Heart right ventricle (tissue), 16 donors: ENCODE results near the gene ITGAE. TPM values are rescaled to one million over a fixed set of nuclear protein-coding genes. Genes with fewer than 3 reads are reported as not detected.

ENCODE experiments used
- ATAC-seq, 8 donors: fragments of 200-7000 bp; cut with Tn5 transposase; one replicate each; pipeline ENCODE4 v1.9.1; 2020; ENCODE audit warnings: mild to moderate bottlenecking in 8 of 8, moderate library complexity in 8 of 8, moderate number of reproducible peaks in 1 of 8
- DNase-seq, 2 donors: peaks; one replicate each; pipeline ENCODE4 v3.0.0-alpha.2; 2020
- H3K27ac ChIP-seq, 10 donors: fragments of 200-600 bp; sonication (generic) in 2 of 10; one replicate each; pipeline versions ENCODE4 v1.5.0 to v1.8.0; 2020 to 2022; ENCODE audit warnings: mild to moderate bottlenecking in 3 of 10
- H3K27me3 ChIP-seq, 7 donors: fragments of 200-600 bp; one replicate each; pipeline ENCODE4 v1.8.0; 2021 to 2022; ENCODE audit warnings: mild to moderate bottlenecking in 2 of 7
- H3K36me3 ChIP-seq, 9 donors: fragments of 200-600 bp; sonication (generic) in 1 of 9; one replicate each; pipeline versions ENCODE4 v1.5.0 to v1.8.0; 2020 to 2022; ENCODE audit warnings: mild to moderate bottlenecking in 2 of 9
- H3K4me1 ChIP-seq, 9 donors: fragments of 200-600 bp; sonication (generic) in 1 of 9; one replicate each; pipeline versions ENCODE4 v1.5.0 to v1.8.0; 2020 to 2022; ENCODE audit warnings: mild to moderate bottlenecking in 4 of 9
- H3K4me3 ChIP-seq, 10 donors: fragments of 200-600 bp; sonication (generic) in 2 of 10; one replicate each; pipeline versions ENCODE4 v1.5.0 to v1.8.0; 2020 to 2022; ENCODE audit warnings: mild to moderate bottlenecking in 7 of 10, moderate library complexity in 2 of 10
- H3K9me3 ChIP-seq, 11 donors: fragments of 200-600 bp in 10 of 11; sonication (generic) in 2 of 11; one replicate each; pipeline versions ENCODE4 v1.5.0 to v1.8.0; 2013 to 2022; ENCODE audit warnings: mild to moderate bottlenecking in 2 of 11, control low read depth in 1 of 11, moderate library complexity in 1 of 11
- CTCF ChIP-seq, 9 donors: fragments of 200-600 bp; sonication (generic) in 2 of 9; IDR thresholded peaks; one replicate each; pipeline versions ENCODE4 v1.5.0 to v1.8.0; 2021 to 2022; ENCODE audit warnings: antibody characterized with exemption in 9 of 9, mild to moderate bottlenecking in 5 of 9, moderate library complexity in 1 of 9
- WGBS, 2 donors: extraction: QIAGEN DNeasy Blood & Tissue Kit; methylation state at CpG; one replicate each; pipeline ENCODE4 v1.1.7; 2013; ENCODE audit warnings: inconsistent platforms in 1 of 2; 5-methylcytosine and 5-hydroxymethylcytosine counted together
- intact Hi-C, 10 donors: fragments of 100-400 bp; cut with DNase I; formaldehyde crosslinking; loops; one replicate each; pipeline versions ENCODE4 v1.11.1 to v1.14.2; 2022
- polyA plus RNA-seq, 2 donors: library from polyadenylated mRNA; stranded (reverse); fragments of 200-250 nt; gene quantifications; one replicate each; pipeline ENCODE4 v1.2.3, GENCODE V29; 2013
- total RNA-seq, 10 donors: library from RNA; stranded (reverse); fragmentation: NEBNext Ultra II Directional in 3 of 10; extraction: Animal tissue kit (Norgen Biotek cat#: 25700) in 3 of 10; gene quantifications; one replicate each; pipeline versions ENCODE4 v1.2.1 to v1.2.4, GENCODE V29; 2021 to 2023
- donor health status: Arrhythmogenic right ventricular cardiomyopathy.
- donor health status: ischemic (EF 13 %, LVEDD 7.1; RV severe dilation, severe dysfunction).
- donor health status: healthy with polysubstance abuse.
- donor health status: DM: no; HTN: yes; CAD: no.
- donor health status: DM: no; HTN: no; CAD: no.
- donor health status: ischemic (EF 25% LVEDD 6.9; RV normal size, moderate dysfunction).
- donor health status: ischemic (EF 25% LVEDD 5.7; RV mildly dilated, moderate dysfunction).
- donor health status: healthy.
- donor health status: DM: yes; HTN: yes; CAD: no.
- donor health status: Ischemic cardiomyopathy.
- donor health status: ischemic (EF 35%, LVEDD 5.7; RV mildly dilated, moderate dysfunction).
- donor health status: nonischemic (EF 11% LVEDD 7.7; RV severe dilation, severe dysfunction).
- donor health status: DM: yes; HTN: yes; CAD: no.
- donor health status: PGD.
- donor health status: ischemic (EF 29% LVEDD 5.4; RV normal size, mild dysfunction).
- donor health status: nonischemic (EF 23%, LVEDD 6.1; RV moderate dilation, normal function).

The ITGAE gene
- total and polyA plus RNA-seq, 12 donors, result 14.0 to 35.4 (median 16.8) TPM

DNA sequence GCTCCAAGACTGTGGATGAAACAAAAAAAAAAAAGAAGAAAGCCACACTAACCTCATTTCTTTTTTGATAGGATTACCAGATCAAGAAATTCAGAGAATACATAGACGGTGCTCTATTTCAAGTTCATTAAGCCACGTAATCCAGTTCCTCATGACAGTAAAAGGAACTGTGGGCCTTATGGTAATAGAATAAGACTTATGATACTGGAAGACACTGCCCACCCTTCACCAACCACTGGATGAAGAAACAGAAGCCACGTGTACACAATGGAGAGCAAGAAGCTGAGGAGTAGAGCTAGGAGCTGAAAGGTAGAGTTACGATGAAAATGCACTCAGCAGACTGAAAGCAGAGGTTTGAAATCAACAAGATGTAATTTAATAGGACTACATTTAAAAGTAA is 33.8 kb upstream of the ITGAE start:
- Histone ChIP-seq H3K4me3 (no peak overlapping the region), H3K9me3 (no peaks in the 10 kb centered on the region), H3K27me3 (no peaks in the 10 kb centered on the region), H3K27ac (peak overlapping the region in 8 of 10 donors; percentile 44 to 82 (median 71)), H3K4me1 (peaks cover 0 to 30% (median 20%) of the 10 kb centered on the region in 9 donors), H3K36me3 (peaks cover 0 to 84% (median 22%) of the 10 kb centered on the region in 9 donors)
- intact Hi-C loops, result no loop called here
- TF ChIP-seq CTCF (IDR thresholded peaks at IDR 0.05), result no peak
- WGBS, 2 donors, result 91 to 92% methylated on average over 4 of the region's 4 CpGs
- ATAC-seq (no peak), DNase-seq (no peak)

- H3K4me3 ChIP-seq, result no peak overlapping the region
- intact Hi-C loops, result loop anchor here in 4 of 10 donors (5.0 to 10.0 kb wide), 2 partner anchors 92 to 94 kb away; no protein-coding TSS in a partner anchor
- H3K36me3 ChIP-seq, result peaks cover 0 to 84% (median 31%) of the 10 kb centered on the region in 9 donors
These were observed 27.9 kb upstream of the ITGAE start for GRCh38 chr17:3828852-3829232.

GRCh38 chr17:3828151-3828851 is 27.3 kb upstream of the ITGAE start:
- TF ChIP-seq CTCF (IDR thresholded peaks at IDR 0.05), result no peak

More at GRCh38 chr17:3828852-3829232, 27.9 kb upstream of the ITGAE start:
- DNase-seq (no peak), ATAC-seq (peak in 5 of 8 donors; percentile 26 to 64 (median 50))
- TF ChIP-seq CTCF (IDR thresholded peaks at IDR 0.05), result no peak
- Histone ChIP-seq H3K27me3 (no peaks in the 10 kb centered on the region), H3K27ac (peak overlapping the region; percentile 7 to 88 (median 71)), H3K4me1 (peaks cover 5 to 27% (median 15%) of the 10 kb centered on the region in 9 donors), H3K9me3 (no peaks in the 10 kb centered on the region)
- WGBS, 2 donors, result 74 to 82% methylated on average over 7 of the region's 7 CpGs

DNA sequence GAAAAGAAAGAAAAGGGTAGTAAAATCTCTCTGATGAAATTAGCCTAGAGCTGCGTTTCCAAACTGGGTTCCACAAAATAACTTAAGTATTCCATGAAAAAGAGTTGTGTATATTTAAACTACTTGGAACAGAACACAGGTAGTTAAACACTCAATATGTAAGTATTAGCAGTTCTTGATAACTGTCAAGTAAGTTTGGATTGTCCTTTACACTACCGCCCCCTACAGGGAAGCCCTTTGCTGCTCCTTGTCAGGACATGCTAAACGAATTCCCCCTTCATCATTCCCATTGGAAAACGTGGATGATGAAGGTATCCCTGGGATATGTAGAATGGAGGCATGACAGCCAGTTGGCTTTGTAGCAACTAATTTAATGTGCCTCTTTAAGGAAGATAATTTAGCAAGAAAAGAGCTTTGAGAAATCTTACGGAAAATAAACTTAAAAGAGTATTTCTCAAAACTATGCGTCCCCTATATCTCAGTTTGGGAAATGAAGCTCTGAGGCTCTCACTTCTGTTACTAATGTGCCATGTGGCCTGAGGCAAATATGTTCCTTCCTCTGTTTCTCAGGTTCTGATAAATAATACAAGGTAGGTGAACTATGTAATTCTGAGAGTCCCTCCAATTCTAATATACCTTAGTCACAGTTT is 26.3 kb upstream of the ITGAE start:
- peak overlapping the region in 5 of 10 donors; percentile 27 to 82 (median 73) for H3K27ac ChIP-seq
- no peaks in the 10 kb centered on the region for H3K27me3 ChIP-seq
- intact Hi-C loops, result loop anchor here in 4 of 10 donors (5.0 to 10.0 kb wide), 2 partner anchors 90 to 92 kb away; no protein-coding TSS in a partner anchor
- DNase-seq, result peak in 1 of 2 donors; percentile 25
- no peak for ATAC-seq
- H3K9me3 ChIP-seq, result no peaks in the 10 kb centered on the region
- H3K4me1 ChIP-seq, result peaks cover 5 to 27% (median 15%) of the 10 kb centered on the region in 9 donors
- H3K36me3 ChIP-seq, result peaks cover 0 to 88% (median 38%) of the 10 kb centered on the region in 9 donors
- no peak overlapping the region for H3K4me3 ChIP-seq
- 65 to 66% methylated on average over 6 of the region's 6 CpGs for WGBS, 2 donors
- peak in 8 of 9 donors; percentile 9 to 74 (median 46) for TF ChIP-seq CTCF (IDR thresholded peaks at IDR 0.05)

More at GRCh38 chr17:3828151-3828851, 27.3 kb upstream of the ITGAE start:
- no peak for DNase-seq
- H3K9me3 ChIP-seq, result no peaks in the 10 kb centered on the region
- intact Hi-C loops, result loop anchor here in 4 of 10 donors (5.0 to 10.0 kb wide), 2 partner anchors 91 to 94 kb away; no protein-coding TSS in a partner anchor
- peaks cover 5 to 27% (median 15%) of the 10 kb centered on the region in 9 donors for H3K4me1 ChIP-seq
- peaks cover 0 to 84% (median 37%) of the 10 kb centered on the region in 9 donors for H3K36me3 ChIP-seq
- 40 to 48% methylated on average over 7 of the region's 7 CpGs for WGBS, 2 donors
- no peaks in the 10 kb centered on the region for H3K27me3 ChIP-seq
- H3K4me3 ChIP-seq, result no peak overlapping the region
- peak overlapping the region; percentile 7 to 88 (median 71) for H3K27ac ChIP-seq
- ATAC-seq, result peak; percentile 67 to 96 (median 92)
